Fibroblast of the aortic adventitia (primary cell): ENCODE measurements around the gene ANKDD1A. TPM values are rescaled to one million over a fixed set of nuclear protein-coding genes. Genes with fewer than 3 reads are reported as not detected.

Experiments
- DNase-seq: peaks from one replicate; pipeline ENCODE4 v3.0.0-alpha.2; 2010; ENCODE audit warnings: low read depth
- H3K4me3 ChIP-seq: 2 replicates; pipeline ENCODE4 v1.5.1; 2011; ENCODE audit warnings: low read depth, mild to moderate bottlenecking, control low read depth, low read length, moderate library complexity
- CTCF ChIP-seq: IDR thresholded peaks from 2 replicates; pipeline ENCODE4 v1.5.1; 2011; ENCODE audit warnings: mild to moderate bottlenecking, low read length, control low read depth, inconsistent platforms; ENCODE audit not compliant: insufficient read depth
- total RNA-seq: library from RNA; depleted of rRNA; stranded (reverse); fragments of >200 nt; gene quantifications from 2 replicates; pipeline ENCODE4 v1.2.3, GENCODE V29; 2012; ENCODE audit warnings: low replicate concordance

The ANKDD1A gene
- total RNA-seq, 1 donor: 2.9 TPM

DNA sequence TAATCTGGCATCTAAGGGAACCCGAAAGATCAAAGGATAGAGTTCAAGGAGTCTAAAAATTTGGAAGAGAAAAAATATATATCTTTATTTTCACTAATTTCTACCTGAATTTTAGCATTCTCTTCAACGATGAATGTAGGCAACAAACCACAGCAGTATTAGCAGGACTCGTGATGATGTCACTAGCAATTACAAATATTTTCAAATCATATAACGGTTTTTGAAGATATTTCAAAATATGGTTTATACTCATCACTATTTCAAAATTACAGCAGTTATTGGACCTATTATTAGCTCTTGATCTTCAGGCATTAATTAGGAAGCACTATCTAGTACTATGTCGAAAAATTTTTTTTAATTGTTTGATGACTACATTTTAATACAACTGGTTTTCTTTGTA is 27.0 kb upstream of the ANKDD1A start:
- TF ChIP-seq CTCF: no peak
- no peak for DNase-seq
- no peak overlapping the region for H3K4me3 ChIP-seq

DNA sequence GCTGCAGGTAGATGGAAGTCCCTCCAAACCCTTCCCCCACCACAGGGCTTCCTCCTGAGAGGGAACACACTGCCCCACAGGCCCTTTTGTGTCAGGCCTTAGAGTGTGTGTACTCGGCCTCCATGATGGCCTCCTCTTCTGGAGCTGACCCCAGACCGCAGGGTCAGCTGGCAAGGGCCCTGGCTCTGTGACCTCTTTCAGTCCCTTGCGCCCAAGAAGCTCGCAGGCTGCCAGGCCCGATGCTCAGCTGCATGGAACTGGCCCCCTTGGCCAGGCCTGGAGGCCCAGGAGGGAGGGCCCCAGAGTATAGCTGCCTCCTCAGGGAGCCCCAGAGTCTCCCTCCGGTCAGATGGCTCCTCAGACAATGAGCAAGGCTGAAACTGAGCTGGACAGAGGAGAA is 23.4 kb upstream of the ANKDD1A start:
- H3K4me3 ChIP-seq: no peak overlapping the region
- no peak for TF ChIP-seq CTCF
- no peak for DNase-seq

DNA sequence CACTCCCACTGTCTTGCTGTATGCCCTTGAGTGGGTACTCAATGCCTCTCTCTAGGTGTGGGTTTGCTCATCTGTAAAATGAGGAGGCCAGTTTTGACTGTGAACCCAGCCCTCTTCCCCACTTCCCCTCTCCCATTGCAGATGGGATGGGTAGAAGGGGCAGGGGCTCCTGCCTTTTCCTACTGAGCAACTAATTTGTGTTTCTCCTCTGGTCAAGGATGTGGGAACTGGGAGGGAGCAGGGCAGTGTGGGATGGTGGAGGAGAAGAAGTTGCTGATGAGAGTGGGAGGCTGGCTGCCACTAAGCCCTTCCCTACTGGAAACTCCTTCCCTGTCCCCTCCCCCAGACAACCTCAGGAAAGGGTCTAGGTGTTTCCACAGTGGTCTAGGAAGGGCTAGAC is 20.1 kb upstream of the ANKDD1A start:
- no peak for TF ChIP-seq CTCF
- no peak overlapping the region for H3K4me3 ChIP-seq
- DNase-seq: no peak

- TF ChIP-seq CTCF: no peak
- no peak overlapping the region for H3K4me3 ChIP-seq
- DNase-seq: no peak
These were observed 18.8 kb upstream of the ANKDD1A start for GRCh38 chr15:64892847-64893403.

- no peak overlapping the region for H3K4me3 ChIP-seq
- no peak for TF ChIP-seq CTCF
- peak; percentile 89 for DNase-seq
These were observed 18.0 kb upstream of the ANKDD1A start for GRCh38 chr15:64893481-64894394.

DNA sequence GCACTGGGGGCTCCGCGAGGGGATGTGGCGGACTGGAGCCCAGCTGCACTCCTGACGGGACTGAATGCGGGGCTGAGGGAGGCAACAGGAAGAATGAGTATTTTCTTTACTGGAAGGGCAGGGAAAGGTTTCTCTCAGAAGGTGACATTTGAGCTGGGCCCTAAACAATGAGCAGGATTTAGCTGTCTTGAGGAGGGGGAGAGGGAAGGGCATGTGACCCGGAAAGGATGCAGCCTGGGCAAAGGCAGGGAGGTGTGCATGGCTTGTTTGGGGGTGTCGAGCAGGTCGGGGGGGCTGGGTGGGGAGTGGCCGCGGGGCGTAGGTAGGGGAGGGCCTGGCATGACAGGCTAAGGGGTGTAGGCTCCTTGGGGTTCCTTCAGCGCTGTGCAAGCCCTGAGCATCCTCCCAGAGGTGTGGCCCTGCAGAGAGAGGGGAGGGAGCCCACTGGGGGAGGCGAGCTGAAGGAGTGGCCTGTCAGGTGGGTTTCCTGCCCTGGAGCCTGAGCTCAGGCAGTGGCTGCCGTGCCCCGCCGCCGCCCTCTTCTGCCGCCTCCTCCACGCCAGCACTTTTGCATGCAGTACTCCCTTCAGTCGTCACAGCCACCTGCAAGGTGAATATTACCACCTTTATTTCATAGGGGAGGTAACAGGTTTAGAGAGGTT is 17.2 kb upstream of the ANKDD1A start:
- no peak overlapping the region for H3K4me3 ChIP-seq
- no peak for DNase-seq
- TF ChIP-seq CTCF: no peak
